K562 (cell line): Measurements from ENCODE around the gene SCIN. TPM values are rescaled to one million over a fixed set of nuclear protein-coding genes. Genes with fewer than 3 reads are reported as not detected.

Experiments used
- ATAC-seq: fragments of 200-7000 bp; cut with Tn5 transposase; 3 replicates; pipeline ENCODE4 v1.9.1; 2020; ENCODE audit warnings: moderate library complexity
- BruUV-seq: library from RNA; stranded (reverse); fragments of 400-500 nt; replicated peaks from 2 replicates; lab custom pipeline; 2021; lab: Mats Ljungman, UMichigan
- CTCF ChIA-PET: fragments of 300-600 bp; formaldehyde crosslinking; extraction: SDS; loops from one replicate; lab custom pipeline; 2021; ENCODE audit warnings: low intra/inter-chr PET ratio; lab: Yijun Ruan, JAX
- POLR2A ChIA-PET: fragments of 300-600, 350-650 bp; sonication (Branson Sonifier 250); formaldehyde crosslinking; extraction: SDS; loops from one replicate; lab custom pipeline; 2021; ENCODE audit warnings: antibody characterized with exemption, inconsistent platforms; lab: Yijun Ruan, JAX
- DNase-seq, 4 experiments: peaks; one replicate each; pipeline versions ENCODE4 v3.0.0 to v3.0.0-alpha.2; 2011 to 2018; ENCODE audit warnings: low spot score in 3 of 4, mixed read lengths in 3 of 4; ENCODE audit errors: extremely low read depth in 1 of 4
- FAIRE-seq: peaks from 2 replicates; lab custom pipeline; 2011; peaks lifted over from hg19 to GRCh38; lab: Jason Lieb, UNC
- H2AFZ ChIP-seq: 2 replicates; pipeline ENCODE4 v1.6.0; 2011; ENCODE audit warnings: low read depth, low read length, control low read depth, inconsistent platforms
- H3K27ac ChIP-seq: fragments of 200-600 bp; 3 replicates; pipeline ENCODE4 v1.8.0; 2011; ENCODE audit warnings: low read depth, mild to moderate bottlenecking, control low read depth, inconsistent platforms, low read length, moderate library complexity, mixed read lengths; ENCODE audit errors: extremely low read depth
- H3K27me3 ChIP-seq, 2 experiments: fragments of 300-600 bp in 1 of 2; 2 replicates in 1 of 2; 3 replicates in 1 of 2; pipeline versions ENCODE4 v1.6.0 to v1.8.0; 2011; ENCODE audit warnings: inconsistent platforms in 2 of 2, low read length in 2 of 2, mild to moderate bottlenecking in 1 of 2, mixed read lengths in 1 of 2, moderate library complexity in 1 of 2; ENCODE audit not compliant: control insufficient read depth in 2 of 2, insufficient read depth in 2 of 2
- H3K36me3 ChIP-seq: fragments of 300-600 bp; 3 replicates; pipeline ENCODE4 v1.8.0; 2011; ENCODE audit warnings: mild to moderate bottlenecking, low read length, inconsistent platforms; ENCODE audit not compliant: control insufficient read depth, insufficient read depth
- H3K4me1 ChIP-seq, 2 experiments: fragments of 200-600 bp in 1 of 2; replicated peaks in 1 of 2; 2 replicates in 1 of 2; 3 replicates in 1 of 2; pipeline versions ENCODE4 v1.5.1 to v1.8.0; 2011; ENCODE audit warnings: inconsistent platforms in 2 of 2, low read length in 2 of 2, mild to moderate bottlenecking in 1 of 2, mixed read lengths in 1 of 2, moderate library complexity in 1 of 2; ENCODE audit not compliant: control insufficient read depth in 2 of 2, insufficient read depth in 2 of 2
- H3K4me2 ChIP-seq: 2 replicates; pipeline ENCODE4 v1.6.1; 2011; ENCODE audit warnings: low read length, control low read depth, inconsistent platforms, mixed read lengths; ENCODE audit not compliant: insufficient read depth
- H3K4me3 ChIP-seq: fragments of 200-600 bp; sonication (generic), shearing (Covaris generic); 2 replicates; pipeline ENCODE4 v1.5.1; 2016; ENCODE audit warnings: control low read depth, inconsistent platforms
- H3K79me2 ChIP-seq: fragments of 200-600 bp; 3 replicates; pipeline ENCODE4 v1.8.0; 2011; ENCODE audit warnings: low read length, inconsistent platforms; ENCODE audit not compliant: control insufficient read depth, insufficient read depth
- H3K9ac ChIP-seq, 2 experiments: 2 replicates each; pipeline versions ENCODE4 v1.6.0 to v1.6.1; 2011; ENCODE audit warnings: low read depth in 2 of 2, low read length in 2 of 2, control low read depth in 1 of 2, inconsistent platforms in 1 of 2, mild to moderate bottlenecking in 1 of 2, mixed read lengths in 1 of 2; ENCODE audit not compliant: insufficient read depth in 1 of 2
- H3K9me1 ChIP-seq: one replicate; pipeline ENCODE4 v1.6.0; 2011; ENCODE audit warnings: inconsistent platforms, mild to moderate bottlenecking, low read length, moderate library complexity; ENCODE audit not compliant: control insufficient read depth, insufficient read depth
- H3K9me3 ChIP-seq: replicated peaks from 2 replicates; pipeline ENCODE4 v1.5.1; 2011; ENCODE audit warnings: low read depth, low read length, inconsistent platforms; ENCODE audit not compliant: control insufficient read depth, insufficient read depth
- H4K20me1 ChIP-seq: replicated peaks from 2 replicates; pipeline ENCODE4 v1.6.1; 2011; ENCODE audit warnings: low read length, inconsistent platforms, mixed read lengths; ENCODE audit not compliant: control insufficient read depth, insufficient read depth
- CCNT2 ChIP-seq: IDR thresholded peaks from 2 replicates; pipeline ENCODE4 v1.6.1; 2011; ENCODE audit warnings: borderline replicate concordance, low read depth, mild to moderate bottlenecking, moderate library complexity, mixed read lengths, low read length; ENCODE audit not compliant: insufficient read length; ENCODE audit errors: extremely low read depth
- CHAMP1 ChIP-seq: fragments of 450-650 bp; IDR thresholded peaks from 2 replicates; pipeline ENCODE4 v1.6.1; 2016; ENCODE audit warnings: mild to moderate bottlenecking
- ETS2 ChIP-seq: IDR thresholded peaks from 2 replicates; pipeline ENCODE4 v1.6.1; 2016; ENCODE audit warnings: borderline replicate concordance, missing genetic modification characterization, mild to moderate bottlenecking, moderate library complexity, missing compliant biosample characterization; ENCODE audit not compliant: poor library complexity, severe bottlenecking
- PML ChIP-seq: IDR thresholded peaks from 2 replicates; pipeline ENCODE4 v1.6.1; 2012; ENCODE audit warnings: low read length, inconsistent platforms
- ZBTB33 ChIP-seq: sonication (generic); formaldehyde crosslinking; IDR thresholded peaks from 2 replicates; pipeline ENCODE4 v1.8.1; 2023; ENCODE audit warnings: mild to moderate bottlenecking, missing genetic modification reagents
- WGBS: fragments of 100-300 bp; shearing (Covaris generic); methylation state at CpG from one replicate; pipeline ENCODE4 v1.1.6; 2016; ENCODE audit warnings: low coverage, mixed read lengths; ENCODE audit not compliant: insufficient coverage; ENCODE audit errors: missing lambda C conversion rate; 5-methylcytosine and 5-hydroxymethylcytosine counted together
- in situ Hi-C: fragments of 300-500 bp; cut with MboI; formaldehyde crosslinking; loops from 4 replicates; pipeline ENCODE4 v1.15.0; 2018; ENCODE audit warnings: inconsistent platforms, mixed read lengths
- intact Hi-C: fragments of 100-400 bp; cut with micrococcal nuclease; formaldehyde crosslinking; loops from 2 replicates; pipeline ENCODE4 v1.14.2; 2022
- polyA plus RNA-seq, 8 experiments: library from polyadenylated mRNA; depleted of rRNA in 4 of 8; stranded (reverse) in 5 of 8; unstranded in 3 of 8; fragments of >200 nt; fragmentation: Nextera tagmentation in 2 of 8; fragmentation: Illumina TruSeq in 1 of 8; extraction: Ambion mirVana in 2 of 8; extraction: Trizol in 1 of 8; gene quantifications; 2 replicates each; pipeline versions ENCODE4 v1.2.1 to v1.2.3, GENCODE V29; 2011 to 2014; ENCODE audit warnings: inconsistent platforms in 1 of 8, missing spikeins in 1 of 8
- total RNA-seq, 7 experiments: library from RNA; depleted of rRNA in 6 of 7; stranded (reverse); fragments of >200 nt in 6 of 7; fragmentation: Illumina TruSeq in 2 of 7; extraction: Trizol in 2 of 7; gene quantifications; 2 replicates each; pipeline versions ENCODE4 v1.2.1 to v1.2.3, GENCODE V29; 2011 to 2021; ENCODE audit warnings: low replicate concordance in 1 of 7

SCIN gene
- total and polyA plus RNA-seq, 9 of the 15 experiments (the other 6 are each of a cell fraction or from before 2014, with no cell fraction given): 0.67 to 18.2 (median 10.6) TPM

GRCh38 chr7:12684733-12685132, 114.2 kb downstream of the SCIN start:
- Histone ChIP-seq H3K27ac (no peak overlapping the region), H3K79me2 (peaks cover 33% of the 10 kb centered on the region)
- TF ChIP-seq ETS2 (tag) (no peak), PML (no peak), CCNT2 (no peak), ZBTB33 (CRISPR knock-in tag) (peak; percentile 54; the same call in 1 of the 2 replicates), CHAMP1 (peak; percentile 72)
- TF ChIP-seq, all 486 proteins: peak for 2
- Histone ChIP-seq H3K4me2 (no peak overlapping the region), H4K20me1 (peaks cover 9% of the 10 kb centered on the region; the same call in 1 of the 2 replicates), H3K4me1 (peaks cover 8 to 9% of the 10 kb centered on the region in 2 experiments; a peak in 2 of 5 replicates), H3K4me3 (no peak overlapping the region), H3K9me3 (peaks cover 2% of the 10 kb centered on the region; the same call in 1 of the 2 replicates), H2AFZ (no peak overlapping the region), H3K27me3 (no peaks in the 10 kb centered on the region), H3K9ac (no peak overlapping the region), H3K9me1 (no peaks in the 10 kb centered on the region), H3K36me3 (peaks cover 12% of the 10 kb centered on the region)
- ATAC-seq (no peak), FAIRE-seq (no peak), DNase-seq (no peak)
- BruUV-seq: no TSS peak
- in situ Hi-C loops: loop anchor here (5.0 kb wide), 1 partner anchor 578 kb away; no protein-coding TSS in a partner anchor
- WGBS: 91% methylated on average over 11 of the region's 19 CpGs
- intact Hi-C loops: loop anchor here (5.0 to 10.0 kb wide), 2 partner anchors 113 to 350 kb away; no protein-coding TSS in a partner anchor
- ChIA-PET CTCF (interaction anchor here (0.6 to 1.3 kb wide), 2 partner anchors 160 to 261 kb away, joined by 3 to 4 read pairs; no protein-coding TSS in a partner anchor), POLR2A (no interaction called here)
